HFF-Myc (cell line): ENCODE results near the gene GMDS.

Source experiments
- DNase-seq: peaks from one replicate; pipeline ENCODE4 v3.0.0-alpha.2; 2011; ENCODE audit warnings: low read depth; ENCODE audit errors: extremely low read depth
- H3K4me3 ChIP-seq: replicated peaks from 2 replicates; pipeline ENCODE4 v1.5.1; 2011; ENCODE audit warnings: low read depth, mild to moderate bottlenecking, control low read depth, low read length
- TF ChIP-seq, protein P1 (sequence below): IDR thresholded peaks from 2 replicates; pipeline ENCODE4 v1.5.1; 2012; ENCODE audit warnings: mild to moderate bottlenecking, low read depth, low read length, control low read depth; ENCODE audit errors: missing control alignments

The GMDS gene

DNA sequence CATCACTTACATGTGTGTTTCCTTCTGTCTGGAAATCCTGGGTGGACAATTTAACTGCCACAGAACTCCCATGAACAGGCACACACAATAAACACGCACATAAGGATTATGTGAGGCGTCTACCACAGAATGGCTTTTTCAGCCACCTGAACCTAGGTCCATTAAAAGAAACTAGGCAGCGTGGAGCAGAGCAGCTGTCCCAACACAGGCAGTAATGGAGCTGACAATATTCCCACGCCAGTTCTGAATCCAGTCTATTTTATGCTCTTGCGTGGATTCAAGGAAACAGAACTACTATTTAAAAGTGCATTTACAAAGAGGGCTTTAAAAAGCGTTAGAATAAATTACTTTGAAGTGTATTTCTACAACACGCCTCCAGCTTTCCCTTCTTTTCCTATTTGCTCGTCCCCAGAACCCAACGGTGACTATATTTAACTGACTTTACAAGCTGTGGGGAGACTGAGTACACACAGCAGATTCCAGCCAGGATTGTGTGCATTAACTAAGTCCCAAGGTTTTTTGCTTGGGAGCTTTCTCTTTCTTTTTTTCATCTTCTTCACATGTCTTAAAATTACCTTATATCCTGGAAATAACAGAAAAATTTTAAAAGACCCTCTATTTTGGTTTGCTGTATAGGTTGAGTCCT, 95.9 kb downstream of the GMDS start:
- H3K4me3 ChIP-seq: no peak overlapping the region
- TF ChIP-seq, protein P1, sequence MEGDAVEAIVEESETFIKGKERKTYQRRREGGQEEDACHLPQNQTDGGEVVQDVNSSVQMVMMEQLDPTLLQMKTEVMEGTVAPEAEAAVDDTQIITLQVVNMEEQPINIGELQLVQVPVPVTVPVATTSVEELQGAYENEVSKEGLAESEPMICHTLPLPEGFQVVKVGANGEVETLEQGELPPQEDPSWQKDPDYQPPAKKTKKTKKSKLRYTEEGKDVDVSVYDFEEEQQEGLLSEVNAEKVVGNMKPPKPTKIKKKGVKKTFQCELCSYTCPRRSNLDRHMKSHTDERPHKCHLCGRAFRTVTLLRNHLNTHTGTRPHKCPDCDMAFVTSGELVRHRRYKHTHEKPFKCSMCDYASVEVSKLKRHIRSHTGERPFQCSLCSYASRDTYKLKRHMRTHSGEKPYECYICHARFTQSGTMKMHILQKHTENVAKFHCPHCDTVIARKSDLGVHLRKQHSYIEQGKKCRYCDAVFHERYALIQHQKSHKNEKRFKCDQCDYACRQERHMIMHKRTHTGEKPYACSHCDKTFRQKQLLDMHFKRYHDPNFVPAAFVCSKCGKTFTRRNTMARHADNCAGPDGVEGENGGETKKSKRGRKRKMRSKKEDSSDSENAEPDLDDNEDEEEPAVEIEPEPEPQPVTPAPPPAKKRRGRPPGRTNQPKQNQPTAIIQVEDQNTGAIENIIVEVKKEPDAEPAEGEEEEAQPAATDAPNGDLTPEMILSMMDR: no peak
- no peak for DNase-seq

- no peak overlapping the region for H3K4me3 ChIP-seq
- no peak for DNase-seq
- TF ChIP-seq, protein P1: no peak
These were observed 96.7 kb downstream of the GMDS start for GRCh38 chr6:2148748-2149147.

GRCh38 chr6:2147766-2148448, 97.5 kb downstream of the GMDS start:
- no peak overlapping the region for H3K4me3 ChIP-seq
- no peak for DNase-seq
- TF ChIP-seq, protein P1: no peak

DNA sequence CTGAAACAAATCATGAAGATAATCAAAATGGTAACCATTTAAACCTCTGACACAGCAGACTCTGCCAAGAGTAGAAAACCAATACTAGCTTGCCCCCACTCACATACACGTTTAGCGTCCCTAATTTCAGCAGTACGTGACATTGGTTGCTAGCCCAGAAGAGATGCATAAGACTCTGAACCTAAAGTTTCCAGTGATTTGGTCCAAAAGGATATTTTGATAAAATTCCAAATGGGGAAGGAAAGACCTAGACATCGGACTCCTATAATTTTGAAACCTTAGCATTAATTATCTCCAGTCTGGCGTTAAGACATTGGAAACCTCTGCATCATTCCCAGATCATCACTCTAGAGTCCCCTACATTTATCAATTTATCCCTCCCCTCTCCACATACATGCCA, 98.1 kb downstream of the GMDS start:
- TF ChIP-seq, protein P1: no peak
- DNase-seq: no peak
- no peak overlapping the region for H3K4me3 ChIP-seq

GRCh38 chr6:2144210-2144609, 101.2 kb downstream of the GMDS start:
- no peak for DNase-seq
- TF ChIP-seq, protein P1: no peak
- no peak overlapping the region for H3K4me3 ChIP-seq

DNA sequence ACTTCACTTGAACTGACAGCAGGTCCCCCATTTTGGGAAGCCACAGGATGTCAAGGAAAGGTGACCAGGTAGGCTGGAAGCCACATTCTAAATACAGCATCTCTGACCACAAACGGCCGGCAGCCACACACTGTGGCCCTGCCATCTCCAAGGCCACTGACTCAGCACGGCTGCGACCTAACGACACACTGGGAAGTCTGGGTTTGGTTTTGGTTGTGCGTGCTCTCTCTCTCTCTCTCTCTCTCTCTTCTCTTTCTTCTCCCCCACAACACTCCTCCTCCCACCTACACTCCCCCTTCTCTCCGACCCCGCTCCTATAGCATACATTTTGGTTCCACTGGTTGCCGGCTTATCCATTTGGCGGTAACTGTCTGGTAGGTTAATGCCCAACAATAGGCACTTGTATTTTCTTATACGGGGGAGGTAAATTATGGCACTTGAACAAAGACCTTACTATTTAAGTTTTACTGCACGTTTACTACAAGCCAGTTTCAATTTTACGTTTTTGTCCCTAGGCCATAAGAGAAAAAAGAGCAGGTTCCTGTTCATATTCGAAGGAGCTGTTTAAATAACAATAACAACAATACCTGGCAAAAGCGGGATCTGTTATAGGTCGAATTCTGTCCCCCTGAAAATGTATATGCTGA, 103.6 kb downstream of the GMDS start:
- TF ChIP-seq, protein P1: no peak
- DNase-seq: no peak
- no peak overlapping the region for H3K4me3 ChIP-seq
